ENCODE measurements around the gene ZBTB42.

ZBTB42 gene

GRCh38 chr14:104794631-104794992 lies 6.3 kb upstream of the ZBTB42 start:
- no peak for DNase-seq (ENCODE audit: low read depth in 1 of 2, low spot score in 1 of 2)

- DNase-seq (ENCODE audit: low read depth in 1 of 2, low spot score in 1 of 2), result no peak
These were observed 5.7 kb upstream of the ZBTB42 start, which contains the start of gene AKT1 for GRCh38 chr14:104794993-104795780. Gene AKT1 (minus strand): TSS chr14:104795748. CDS start chr14:104792643, 3,105 bp downstream.

- peak in 1 of 2 donors; percentile 27 for DNase-seq (ENCODE audit: low read depth in 1 of 2, low spot score in 1 of 2)
These were observed 4.9 kb upstream of the ZBTB42 start for GRCh38 chr14:104795781-104796686.

GRCh38 chr14:104796687-104797081 lies 4.2 kb upstream of the ZBTB42 start:
- DNase-seq (ENCODE audit: low read depth in 1 of 2, low spot score in 1 of 2), result no peak

GRCh38 chr14:104797115-104798044 lies 3.5 kb upstream of the ZBTB42 start:
- DNase-seq (ENCODE audit: low read depth in 1 of 2, low spot score in 1 of 2), result no peak

GRCh38 chr14:104798300-104799243 lies 2.3 kb upstream of the ZBTB42 start:
- no peak for DNase-seq (ENCODE audit: low read depth in 1 of 2, low spot score in 1 of 2)

- DNase-seq (ENCODE audit: low read depth in 1 of 2, low spot score in 1 of 2), result no peak
These were observed 1.5 kb upstream of the ZBTB42 start for GRCh38 chr14:104799244-104800014.

GRCh38 chr14:104800015-104800770 lies 708 bp upstream of the ZBTB42 start:
- peak; percentile 49 to 55 for DNase-seq (ENCODE audit: low read depth in 1 of 2, low spot score in 1 of 2)

GRCh38 chr14:104801520-104802393 lies 856 bp downstream of the ZBTB42 start:
- no peak for DNase-seq (ENCODE audit: low read depth in 1 of 2, low spot score in 1 of 2)

- no peak for DNase-seq (ENCODE audit: low read depth in 1 of 2, low spot score in 1 of 2)
These were observed 1.7 kb downstream of the ZBTB42 start for GRCh38 chr14:104802394-104803184.

- no peak for DNase-seq (ENCODE audit: low read depth in 1 of 2, low spot score in 1 of 2)
These were observed 2.5 kb downstream of the ZBTB42 start for GRCh38 chr14:104803280-104803911.

- DNase-seq (ENCODE audit: low read depth in 1 of 2, low spot score in 1 of 2), result no peak
These were observed 3.1 kb downstream of the ZBTB42 start for GRCh38 chr14:104803912-104804410.

GRCh38 chr14:104804481-104805325 lies 3.8 kb downstream of the ZBTB42 start:
- DNase-seq (ENCODE audit: low read depth in 1 of 2, low spot score in 1 of 2), result no peak

- DNase-seq (ENCODE audit: low read depth in 1 of 2, low spot score in 1 of 2), result no peak
These were observed 4.4 kb downstream of the ZBTB42 start for GRCh38 chr14:104805326-104805678.

Measured in activated CD4-positive, alpha-beta T cell treated with anti-CD3 and anti-CD28 coated beads, Interleukin-2, amount 50 U/mL, for 24 hours (primary cell).